Mesothelial cell of epicardium (in vitro differentiated cells): Measurements from ENCODE around the gene PPIG. TPM values are rescaled to one million over a fixed set of nuclear protein-coding genes. Genes with fewer than 3 reads are reported as not detected.
A peak's percentile ranks its signal among the peaks of the same experiment; 100 is the strongest.
"Not testable (repeated sequence)": the region's sequence is repeated elsewhere in the genome, so short reads cannot be mapped to it uniquely, and the experiment has no call there.

ENCODE experiments used
- DNase-seq, 2 experiments: peaks; one replicate each; pipeline ENCODE4 v3.0.0; 2021; ENCODE audit warnings: low spot score in 2 of 2; ENCODE audit not compliant: unreplicated experiment in 2 of 2
- H3K27ac Mint-ChIP-seq: 2 replicates; pipeline ENCODE4 v1.8.0; 2021; ENCODE audit warnings: mixed read lengths
- H3K27me3 Mint-ChIP-seq: 2 replicates; pipeline ENCODE4 v1.8.0; 2021; ENCODE audit warnings: low read depth, mixed read lengths
- H3K36me3 Mint-ChIP-seq: 2 replicates; pipeline ENCODE4 v1.8.0; 2021; ENCODE audit warnings: mixed read lengths
- H3K4me1 Mint-ChIP-seq: 2 replicates; pipeline ENCODE4 v1.8.0; 2021; ENCODE audit warnings: mixed read lengths
- H3K4me3 Mint-ChIP-seq: 2 replicates; pipeline ENCODE4 v1.8.0; 2021; ENCODE audit warnings: mild to moderate bottlenecking, moderate library complexity, mixed read lengths
- H3K9me3 Mint-ChIP-seq: 2 replicates; pipeline ENCODE4 v1.8.0; 2021; ENCODE audit warnings: mixed read lengths
- CTCF ChIP-seq: fragments of 200-600 bp; sonication (generic); IDR thresholded peaks from one replicate; pipeline ENCODE4 v1.5.0; 2021; ENCODE audit warnings: antibody characterized with exemption; ENCODE audit not compliant: unreplicated experiment
- total RNA-seq: library from RNA; stranded (reverse); gene quantifications from 3 replicates; pipeline ENCODE4 v1.2.1, GENCODE V29; 2021

PPIG gene
- total RNA-seq, 1 donor from 2014 or later, result 62.2 TPM

GRCh38 chr2:169572189-169572588, 12.0 kb upstream of the PPIG start:
- H3K36me3 Mint-ChIP-seq, result no peaks in the 10 kb centered on the region
- peaks cover 16% of the 10 kb centered on the region for H3K4me1 Mint-ChIP-seq
- no peak overlapping the region for H3K27ac Mint-ChIP-seq
- H3K9me3 Mint-ChIP-seq, result no peaks in the 10 kb centered on the region
- H3K27me3 Mint-ChIP-seq, result peaks cover 2% of the 10 kb centered on the region
- DNase-seq, result no peak
- no peak for TF ChIP-seq CTCF
- no peak overlapping the region for H3K4me3 Mint-ChIP-seq

GRCh38 chr2:169572821-169573159, 11.4 kb upstream of the PPIG start:
- Mint-ChIP-seq H3K27ac (peak overlapping the region; percentile 89), H3K4me3 (peak overlapping the region; percentile 92), H3K27me3 (peaks cover 5% of the 10 kb centered on the region), H3K9me3 (no peaks in the 10 kb centered on the region), H3K36me3 (no peaks in the 10 kb centered on the region), H3K4me1 (peaks cover 16% of the 10 kb centered on the region)
- DNase-seq, result no peak
- no peak for TF ChIP-seq CTCF

GRCh38 chr2:169573160-169573973, 10.8 kb upstream of the PPIG start, which contains the start of gene FASTKD1:
Gene FASTKD1 (minus strand): TSS chr2:169573865. CDS start chr2:169572029, 1,836 bp downstream.
- H3K27ac Mint-ChIP-seq, result peak within 1 kb of the TSS; percentile 89
- no peaks in the 10 kb centered on the region for H3K9me3 Mint-ChIP-seq
- no peaks in the 10 kb centered on the region for H3K36me3 Mint-ChIP-seq
- H3K27me3 Mint-ChIP-seq, result peaks cover 7% of the 10 kb centered on the region
- no peak for TF ChIP-seq CTCF
- peak within 1 kb of the TSS; percentile 92 for H3K4me3 Mint-ChIP-seq
- peaks cover 16% of the 10 kb centered on the region for H3K4me1 Mint-ChIP-seq
- DNase-seq, result peak; percentile 40 to 74

- Mint-ChIP-seq H3K4me3 (peak overlapping the region; percentile 92), H3K36me3 (no peaks in the 10 kb centered on the region), H3K9me3 (no peaks in the 10 kb centered on the region), H3K27me3 (peaks cover 11% of the 10 kb centered on the region), H3K27ac (peak overlapping the region; percentile 89), H3K4me1 (peaks cover 16% of the 10 kb centered on the region)
- no peak for TF ChIP-seq CTCF
- DNase-seq, result no peak
These were observed 10.2 kb upstream of the PPIG start for GRCh38 chr2:169573974-169574299.

GRCh38 chr2:169574539-169574938, 9.6 kb upstream of the PPIG start:
- not testable (repeated sequence) for H3K9me3 Mint-ChIP-seq

GRCh38 chr2:169575264-169575663, 8.9 kb upstream of the PPIG start:
- not testable (repeated sequence) for H3K4me3 Mint-ChIP-seq, H3K9me3 Mint-ChIP-seq, H3K36me3 Mint-ChIP-seq, DNase-seq, H3K27ac Mint-ChIP-seq
- Mint-ChIP-seq H3K27me3 (peaks cover 19% of the 10 kb centered on the region), H3K4me1 (peaks cover 11% of the 10 kb centered on the region)

More at GRCh38 chr2:169574539-169574938, 9.6 kb upstream of the PPIG start:
- not testable (repeated sequence) for H3K36me3 Mint-ChIP-seq, DNase-seq, H3K27ac Mint-ChIP-seq
- peaks cover 16% of the 10 kb centered on the region for H3K27me3 Mint-ChIP-seq
- peaks cover 16% of the 10 kb centered on the region for H3K4me1 Mint-ChIP-seq
- H3K4me3 Mint-ChIP-seq, result peak overlapping the region; percentile 48

GRCh38 chr2:169579044-169579443, 5.1 kb upstream of the PPIG start:
- no peak for TF ChIP-seq CTCF
- Mint-ChIP-seq H3K27ac (no peak overlapping the region), H3K4me3 (no peak overlapping the region), H3K27me3 (peaks cover 19% of the 10 kb centered on the region), H3K4me1 (no peaks in the 10 kb centered on the region), H3K9me3 (peaks cover 11% of the 10 kb centered on the region), H3K36me3 (peaks cover 6% of the 10 kb centered on the region)
- no peak for DNase-seq

GRCh38 chr2:169582552-169583266, 1.4 kb upstream of the PPIG start:
- Mint-ChIP-seq H3K4me3 (peak overlapping the region; percentile 40), H3K4me1 (peaks cover 13% of the 10 kb centered on the region), H3K9me3 (peaks cover 11% of the 10 kb centered on the region), H3K27me3 (peaks cover 13% of the 10 kb centered on the region)
- not testable (repeated sequence) for H3K27ac Mint-ChIP-seq, DNase-seq, H3K36me3 Mint-ChIP-seq
